HepG2 (cell line): Measurements from ENCODE around the gene KRTAP5-9. TPM values are rescaled to one million over a fixed set of nuclear protein-coding genes. Genes with fewer than 3 reads are reported as not detected.

Experiments
- ATAC-seq: fragments of 200-7000 bp; cut with Tn5 transposase; 3 replicates; pipeline ENCODE4 v1.9.1; 2020; ENCODE audit warnings: mild to moderate bottlenecking, moderate library complexity
- BruUV-seq: library from RNA; stranded (reverse); fragments of 400-500 nt; replicated peaks from 2 replicates; lab custom pipeline; 2021; lab: Mats Ljungman, UMichigan
- CTCF ChIA-PET: fragments of 300-600 bp; formaldehyde crosslinking; extraction: SDS; loops from one replicate; lab custom pipeline; 2021; ENCODE audit warnings: low total read pairs, inconsistent platforms, low intra/inter-chr PET ratio; lab: Yijun Ruan, JAX
- POLR2A ChIA-PET: fragments of 350-600 bp; sonication (Branson Sonifier 250); formaldehyde crosslinking; loops from one replicate; lab custom pipeline; 2020; ENCODE audit warnings: antibody characterized with exemption, inconsistent platforms; lab: Yijun Ruan, JAX
- DNase-seq: peaks from one replicate; pipeline ENCODE4 v3.0.0-alpha.2; 2015; ENCODE audit warnings: low spot score
- FAIRE-seq: peaks from 3 replicates; lab custom pipeline; 2011; peaks lifted over from hg19 to GRCh38; lab: Jason Lieb, UNC
- H2AFZ ChIP-seq: one replicate; pipeline ENCODE4 v1.6.1; 2011; ENCODE audit warnings: low read length, inconsistent platforms
- H3K27ac ChIP-seq: fragments of 300-600 bp; 3 replicates; pipeline ENCODE4 v1.8.0; 2011; ENCODE audit warnings: mixed run types, mild to moderate bottlenecking, mixed read lengths, low read length, inconsistent platforms; ENCODE audit not compliant: insufficient read depth; ENCODE audit errors: extremely low read length
- H3K27me3 ChIP-seq, 2 experiments: fragments of 200-600 bp in 1 of 2; 2 replicates in 1 of 2; 3 replicates in 1 of 2; pipeline versions ENCODE4 v1.6.0 to v1.8.0; 2011; ENCODE audit warnings: low read length in 2 of 2, mild to moderate bottlenecking in 2 of 2, moderate library complexity in 2 of 2, inconsistent platforms in 1 of 2; ENCODE audit not compliant: insufficient read depth in 2 of 2, control insufficient read depth in 1 of 2
- H3K36me3 ChIP-seq, 2 experiments: fragments of 200-600 bp in 1 of 2; replicated peaks in 1 of 2; 2 replicates in 1 of 2; 3 replicates in 1 of 2; pipeline versions ENCODE4 v1.5.1 to v1.8.0; 2011; ENCODE audit warnings: low read length in 2 of 2, inconsistent platforms in 1 of 2; ENCODE audit not compliant: insufficient read depth in 2 of 2, control insufficient read depth in 1 of 2
- H3K4me1 ChIP-seq: 2 replicates; pipeline ENCODE4 v1.5.1; 2012; ENCODE audit warnings: low read length, inconsistent platforms; ENCODE audit not compliant: insufficient read depth
- H3K4me2 ChIP-seq: 2 replicates; pipeline ENCODE4 v1.6.0; 2011; ENCODE audit warnings: low read depth, low read length, inconsistent platforms
- H3K4me3 ChIP-seq, 3 experiments: fragments of 200-600 bp in 1 of 3; sonication (generic), shearing (Covaris generic) in 1 of 3; replicated peaks in 1 of 3; 2 replicates each; pipeline ENCODE4 v1.5.1; 2011 to 2016; ENCODE audit warnings: low read length in 3 of 3, inconsistent platforms in 2 of 3, low read depth in 2 of 3, mild to moderate bottlenecking in 2 of 3, control low read depth in 1 of 3, mixed read lengths in 1 of 3; ENCODE audit not compliant: insufficient read depth in 1 of 3
- H3K79me2 ChIP-seq: one replicate; pipeline ENCODE4 v1.6.1; 2011; ENCODE audit warnings: low read length, inconsistent platforms; ENCODE audit not compliant: insufficient read depth
- H3K9ac ChIP-seq: 2 replicates; pipeline ENCODE4 v1.6.0; 2011; ENCODE audit warnings: mild to moderate bottlenecking, low read depth, low read length, inconsistent platforms; ENCODE audit not compliant: insufficient read depth
- H3K9me3 ChIP-seq: 2 replicates; pipeline ENCODE4 v1.5.1; 2012; ENCODE audit warnings: mild to moderate bottlenecking, low read length
- H4K20me1 ChIP-seq: 2 replicates; pipeline ENCODE4 v1.6.0; 2011; ENCODE audit warnings: inconsistent platforms, mild to moderate bottlenecking, low read length, moderate library complexity; ENCODE audit not compliant: insufficient read depth
- ASH2L ChIP-seq: fragments of 300-600, 200-600 bp; sonication (generic); IDR thresholded peaks from 2 replicates; pipeline ENCODE4 v1.7.0; 2017; ENCODE audit warnings: low read depth, mild to moderate bottlenecking, moderate library complexity, mixed read lengths, low read length; ENCODE audit not compliant: insufficient read length
- GABPB1 ChIP-seq: IDR thresholded peaks from 2 replicates; pipeline ENCODE4 v1.6.1; 2016; ENCODE audit warnings: mild to moderate bottlenecking, missing genetic modification reagents, moderate library complexity, missing compliant biosample characterization
- SP2 ChIP-seq: sonication (generic); formaldehyde crosslinking; IDR thresholded peaks from 2 replicates; pipeline ENCODE4 v1.5.1; 2020; ENCODE audit warnings: mild to moderate bottlenecking, missing genetic modification reagents
- SPEN ChIP-seq: sonication (generic); formaldehyde crosslinking; IDR thresholded peaks from 2 replicates; pipeline ENCODE4 v1.5.1; 2020; ENCODE audit warnings: low read depth, mild to moderate bottlenecking, missing genetic modification reagents
- ZNF687 ChIP-seq: sonication (generic); formaldehyde crosslinking; IDR thresholded peaks from 2 replicates; pipeline ENCODE4 v1.5.1; 2020; ENCODE audit warnings: mild to moderate bottlenecking, missing genetic modification reagents, moderate library complexity
- WGBS: methylation state at CpG from one replicate; pipeline ENCODE4 v1.1.6; 2017; ENCODE audit warnings: low lambda C conversion rate; 5-methylcytosine and 5-hydroxymethylcytosine counted together
- in situ Hi-C: cut with HindIII; loops from 2 replicates; pipeline ENCODE4 v1.10.0; 2017; ENCODE audit warnings: low pct_unique_long_range_greater_than_20kb; ENCODE audit not compliant: extremely low pct_ligation_motif_present
- intact Hi-C: fragments of 100-400 bp; cut with micrococcal nuclease; formaldehyde crosslinking; loops from one replicate; pipeline ENCODE4 v1.10.0; 2022; ENCODE audit not compliant: unreplicated experiment
- polyA plus RNA-seq, 8 experiments: library from polyadenylated mRNA; depleted of rRNA in 3 of 8; stranded (reverse) in 7 of 8; unstranded in 1 of 8; fragments of >200 nt; fragmentation: Illumina TruSeq in 4 of 8; extraction: Trizol in 4 of 8; gene quantifications; 2 replicates each; pipeline versions ENCODE4 v1.2.1 to v1.2.3, GENCODE V29; 2011 to 2016; ENCODE audit warnings: low read depth in 4 of 8, missing spikeins in 1 of 8, mixed read lengths in 1 of 8; ENCODE audit not compliant: insufficient read depth in 1 of 8
- total RNA-seq, 5 experiments: library from RNA; depleted of rRNA; stranded (reverse); fragments of >200 nt; fragmentation: Illumina TruSeq; extraction: Trizol; gene quantifications; 2 replicates each; pipeline ENCODE4 v1.2.3, GENCODE V29; 2016; ENCODE audit warnings: low read depth in 1 of 5

The KRTAP5-9 gene
- total and polyA plus RNA-seq, 2 of the 13 experiments (the other 11 are each of a cell fraction or from before 2014, with no cell fraction given): 0.09 TPM; not detected in 1

DNA sequence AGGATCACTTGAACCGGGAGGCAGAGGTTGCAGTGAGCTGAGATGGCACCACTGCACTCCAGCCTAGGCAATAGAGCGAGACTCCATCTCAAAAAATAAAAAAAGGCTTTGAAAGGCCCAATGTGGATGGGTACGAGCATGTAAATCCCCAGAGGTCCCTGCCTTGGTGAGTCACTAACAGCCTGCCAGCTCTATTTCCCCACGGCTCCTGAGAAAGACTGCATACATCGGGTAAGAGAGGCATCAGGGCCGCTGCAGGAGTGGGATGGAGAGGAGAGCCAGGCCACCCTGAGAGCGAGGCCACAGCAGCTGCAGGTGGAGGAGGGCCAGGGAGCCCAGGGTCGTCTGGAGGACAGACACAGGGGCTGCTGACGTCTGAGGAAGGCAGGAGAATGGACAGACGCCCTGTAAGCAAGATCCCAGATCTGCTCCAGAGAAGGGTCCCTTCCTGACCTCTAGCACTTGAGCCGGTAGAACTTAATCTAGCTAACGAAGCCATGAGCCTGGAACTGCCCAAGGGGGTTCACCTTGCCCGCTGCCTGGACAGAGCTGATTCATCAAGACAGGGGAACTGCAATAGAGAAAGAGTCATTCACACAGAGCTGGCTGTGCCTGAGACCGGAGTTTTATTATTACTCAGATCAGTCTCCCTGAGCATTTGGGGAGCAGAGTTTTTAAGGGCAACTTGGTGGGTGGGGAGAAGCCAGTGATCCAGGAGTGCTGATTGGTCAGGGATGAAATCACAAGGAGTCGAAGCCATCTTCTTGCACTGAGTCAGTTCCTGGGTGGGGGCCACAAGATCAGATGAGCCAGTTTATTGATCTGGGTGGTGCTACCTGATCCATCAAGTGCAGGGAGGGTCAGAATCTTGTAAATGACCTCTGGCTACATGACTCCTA is 5.1 kb upstream of the KRTAP5-9 start:
- Histone ChIP-seq H3K4me1 (peaks cover 95% of the 10 kb centered on the region), H3K9me3 (no peaks in the 10 kb centered on the region), H3K4me2 (no peak overlapping the region), H3K79me2 (no peaks in the 10 kb centered on the region), H3K4me3 (no peak overlapping the region), H3K27ac (no peak overlapping the region), H3K27me3 (no peaks in the 10 kb centered on the region), H2AFZ (no peak overlapping the region), H4K20me1 (no peaks in the 10 kb centered on the region), H3K9ac (no peak overlapping the region), H3K36me3 (no peaks in the 10 kb centered on the region)
- FAIRE-seq (no peak), DNase-seq (no peak), ATAC-seq (no peak)
- intact Hi-C loops: no loop called here
- in situ Hi-C loops: no loop called here
- ChIA-PET CTCF (no interaction called here), POLR2A (interaction anchor here (1.9 kb wide), 1 partner anchor 9 kb away, joined by 7 read pairs; no protein-coding TSS in a partner anchor)
- WGBS: 86% methylated on average over 11 of the region's 15 CpGs
- BruUV-seq: no TSS peak
- no peak for TF ChIP-seq GABPB1 (CRISPR knock-in tag)
- TF ChIP-seq SPEN (CRISPR knock-in tag): 0 out of 2 replicates have a peak, but pooled peaks have one; percentile 12
- TF ChIP-seq ZNF687: peak; percentile 35; the same call in 1 of the 2 replicates
- TF ChIP-seq ASH2L: no peak
- TF ChIP-seq SP2: no peak
